Activated T-cell treated with anti-CD3 and anti-CD28 coated beads, Interleukin-2, amount 50 U/mL, for 1 hour (primary cell): Measurements from ENCODE around the gene HSPB9.
A peak's percentile ranks its signal among the peaks of the same experiment; 100 is the strongest.

Experiments
- DNase-seq: peaks from one replicate; pipeline ENCODE4 v3.0.0-alpha.2; 2020

HSPB9 gene, protein sequence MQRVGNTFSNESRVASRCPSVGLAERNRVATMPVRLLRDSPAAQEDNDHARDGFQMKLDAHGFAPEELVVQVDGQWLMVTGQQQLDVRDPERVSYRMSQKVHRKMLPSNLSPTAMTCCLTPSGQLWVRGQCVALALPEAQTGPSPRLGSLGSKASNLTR

DNA sequence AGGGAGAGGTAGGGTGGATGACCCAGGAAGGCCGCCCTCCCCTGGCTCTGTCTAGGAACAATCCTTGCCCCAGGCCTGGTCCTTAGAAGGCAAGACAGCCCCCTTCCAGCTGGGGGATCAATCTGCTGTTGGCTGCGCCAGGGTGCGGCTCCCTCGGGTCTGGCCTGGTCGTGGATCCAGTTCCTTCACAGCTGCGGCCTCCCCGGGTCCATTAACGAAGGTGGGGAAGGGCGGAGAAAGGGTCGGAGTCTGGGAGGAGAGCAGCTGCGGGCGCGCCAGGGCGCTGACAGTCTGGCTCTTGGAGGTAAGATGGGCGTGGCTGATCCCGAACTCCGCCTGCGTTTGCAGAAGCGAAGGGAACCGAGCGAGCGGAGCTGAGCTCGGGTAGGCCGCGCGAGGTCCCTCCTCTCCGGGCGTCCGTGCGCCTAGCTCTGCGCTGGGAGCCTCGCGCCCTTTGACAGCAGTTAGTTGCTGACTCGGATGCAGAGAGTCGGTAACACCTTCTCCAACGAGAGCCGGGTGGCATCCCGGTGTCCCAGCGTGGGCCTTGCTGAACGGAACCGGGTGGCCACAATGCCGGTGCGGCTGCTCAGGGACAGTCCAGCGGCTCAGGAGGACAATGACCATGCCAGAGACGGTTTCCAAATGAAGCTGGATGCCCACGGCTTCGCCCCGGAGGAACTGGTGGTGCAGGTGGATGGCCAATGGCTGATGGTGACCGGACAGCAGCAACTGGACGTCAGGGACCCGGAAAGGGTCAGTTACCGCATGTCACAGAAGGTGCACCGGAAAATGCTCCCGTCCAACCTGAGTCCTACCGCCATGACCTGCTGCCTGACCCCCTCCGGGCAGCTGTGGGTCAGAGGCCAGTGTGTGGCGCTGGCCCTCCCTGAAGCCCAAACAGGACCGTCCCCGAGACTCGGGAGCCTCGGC is at the start of gene HSPB9:
Gene HSPB9, plus strand, starts transcription at position 434 of the 933 bp plus-strand sequence. Its CDS starts 47 bp downstream, at position 481.
- DNase-seq, result no peak

GRCh38 chr17:42075789-42076188 is 46.8 kb upstream of the HSPB9 start:
- no peak for DNase-seq

GRCh38 chr17:42076797-42077559 is 45.6 kb upstream of the HSPB9 start:
- no peak for DNase-seq

DNA sequence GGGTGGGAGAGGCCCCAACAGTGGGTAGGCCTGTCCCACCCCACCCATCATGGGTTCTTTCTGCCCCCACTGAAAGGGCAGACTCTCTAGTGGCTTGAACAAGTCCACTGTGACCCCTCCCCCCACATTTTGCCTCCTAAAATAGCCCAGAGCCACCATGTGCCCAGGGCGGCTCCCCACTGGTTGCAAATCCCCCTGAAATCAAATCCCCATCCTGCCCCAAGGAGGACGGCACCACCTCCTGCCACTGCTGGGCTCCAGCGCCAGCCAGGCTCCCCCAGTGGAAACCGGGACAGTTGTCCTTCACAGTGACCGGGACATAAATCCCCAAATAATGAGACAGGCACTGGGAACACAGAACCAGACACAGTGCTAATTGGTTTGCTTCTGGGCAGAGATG is 44.8 kb upstream of the HSPB9 start:
- DNase-seq, result no peak

DNA sequence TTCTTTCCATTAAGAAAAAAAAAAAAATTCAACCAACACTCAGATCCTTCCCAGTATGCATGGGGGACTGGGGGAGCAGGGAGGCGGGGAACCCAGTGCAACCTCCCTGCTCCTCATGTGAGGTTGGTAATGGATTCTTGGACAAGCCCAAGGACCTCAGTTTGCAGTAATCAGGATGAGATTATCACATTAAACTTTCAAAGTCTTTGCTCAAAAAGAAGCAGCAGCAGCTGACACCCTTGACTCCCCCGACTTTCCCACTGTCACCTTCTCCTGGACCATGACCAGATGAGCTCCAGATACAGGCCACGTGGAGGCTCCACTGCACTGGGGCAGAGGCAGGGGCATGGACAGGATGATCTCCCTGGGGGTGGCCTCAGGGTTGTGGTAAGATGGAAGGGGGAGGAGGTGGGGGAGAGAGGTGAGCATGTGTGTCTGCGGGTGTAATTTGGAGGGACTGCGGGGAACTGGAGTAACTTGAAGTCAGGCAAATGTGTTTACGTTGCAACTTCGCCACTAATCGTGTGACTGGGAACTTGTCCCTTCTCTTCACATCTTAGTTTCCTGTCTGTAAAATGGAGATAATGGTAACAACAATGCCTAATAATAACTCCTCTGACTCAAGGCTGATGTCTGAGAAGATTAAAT is 44.1 kb upstream of the HSPB9 start:
- no peak for DNase-seq

GRCh38 chr17:42079541-42079940 is 43.1 kb upstream of the HSPB9 start:
- no peak for DNase-seq

- DNase-seq, result no peak
These were observed 41.0 kb upstream of the HSPB9 start for GRCh38 chr17:42081516-42082129.

DNA sequence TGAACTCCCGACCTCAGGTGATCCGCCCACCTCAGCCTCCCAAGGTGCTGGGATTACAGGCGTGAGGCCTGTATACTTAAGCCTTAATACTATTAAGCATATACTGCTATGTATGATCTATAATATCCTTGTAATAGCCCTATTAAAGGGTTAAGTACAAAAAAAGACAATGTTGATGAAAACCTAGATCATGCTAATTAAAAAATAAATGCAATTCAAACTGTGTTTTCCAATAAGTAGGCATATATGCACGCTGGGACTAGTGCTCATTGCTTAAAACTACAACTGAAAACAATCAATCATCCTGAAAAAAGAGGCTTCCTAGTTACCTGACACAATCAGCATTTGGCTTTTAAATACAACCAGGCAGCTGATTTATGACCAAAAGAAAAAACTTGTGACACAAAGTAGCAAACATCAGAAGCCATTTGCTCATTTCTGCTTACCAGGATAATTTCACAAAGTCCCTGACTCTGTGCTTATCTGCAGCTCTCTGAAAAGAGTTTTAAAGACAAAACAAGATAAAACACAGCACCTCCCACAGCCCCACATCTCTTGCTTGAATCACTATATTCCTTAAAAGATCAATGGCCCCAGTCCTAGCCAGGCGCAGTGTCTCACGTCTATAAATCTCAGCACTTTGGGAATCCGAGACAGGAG is 35.4 kb upstream of the HSPB9 start:
- DNase-seq, result no peak

DNA sequence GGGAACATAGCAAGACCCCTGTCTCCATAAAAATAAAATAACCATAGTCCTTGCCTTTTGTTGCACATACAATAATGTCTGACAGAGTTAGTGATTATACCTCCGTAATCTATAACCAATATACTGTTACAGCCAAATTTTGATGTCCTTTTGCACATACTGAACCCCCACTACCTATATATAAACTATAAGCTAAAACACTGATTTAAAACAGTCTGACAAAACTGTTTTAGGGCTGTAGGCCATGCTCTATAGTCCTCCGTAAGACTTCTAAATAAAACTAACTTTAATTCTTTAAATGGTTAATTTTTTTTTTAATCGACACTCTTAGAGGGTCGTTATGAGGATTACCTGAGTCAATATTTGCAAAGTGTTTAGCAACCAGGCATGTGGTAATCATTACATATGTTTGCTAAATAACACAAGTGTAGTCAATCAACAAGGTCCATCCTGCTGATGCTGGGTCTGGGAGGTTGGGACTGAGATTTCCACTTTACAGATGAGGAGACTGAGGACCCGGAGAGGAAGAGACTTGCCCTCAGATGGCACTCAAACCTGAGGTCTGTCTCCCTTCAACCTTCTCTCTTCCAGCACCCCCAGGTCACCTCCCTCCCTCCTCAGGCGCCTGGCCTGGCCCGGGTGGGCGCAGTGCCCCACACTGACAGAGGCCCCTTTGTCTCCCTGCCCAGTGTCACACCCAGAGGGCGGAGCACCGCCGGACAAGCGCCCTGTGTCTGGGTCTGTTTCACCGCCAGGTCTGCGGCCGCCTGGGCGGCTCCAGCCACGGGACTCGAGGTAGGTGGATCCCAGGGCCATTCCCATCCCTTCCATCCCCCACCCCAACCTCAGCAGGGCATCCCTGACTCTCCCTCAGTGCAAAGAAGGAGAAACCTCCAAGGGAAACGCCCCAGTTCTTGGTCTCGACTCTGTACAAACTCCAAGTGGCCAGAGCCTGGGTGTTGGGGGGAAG is 34.6 kb upstream of the HSPB9 start:
- DNase-seq, result no peak

DNA sequence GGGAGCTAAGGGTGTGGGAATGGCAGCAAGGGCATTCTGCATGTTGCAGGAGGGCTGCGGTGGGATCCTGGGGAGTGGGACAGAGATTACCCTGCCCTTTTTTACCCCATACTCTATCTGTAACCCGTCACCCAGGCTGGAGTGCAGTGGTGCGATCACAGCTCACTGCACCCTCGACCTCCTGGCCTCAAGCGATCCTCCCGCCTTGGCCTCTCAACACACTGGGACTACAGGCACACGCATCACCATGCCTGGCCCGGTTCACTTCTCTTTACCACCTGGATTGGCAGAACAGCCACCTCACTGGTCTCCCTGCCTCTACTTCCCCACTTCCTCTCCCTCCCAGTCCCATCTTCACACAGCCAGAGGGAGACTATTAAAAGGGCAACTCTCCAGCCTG is 33.9 kb upstream of the HSPB9 start:
- DNase-seq, result no peak

DNA sequence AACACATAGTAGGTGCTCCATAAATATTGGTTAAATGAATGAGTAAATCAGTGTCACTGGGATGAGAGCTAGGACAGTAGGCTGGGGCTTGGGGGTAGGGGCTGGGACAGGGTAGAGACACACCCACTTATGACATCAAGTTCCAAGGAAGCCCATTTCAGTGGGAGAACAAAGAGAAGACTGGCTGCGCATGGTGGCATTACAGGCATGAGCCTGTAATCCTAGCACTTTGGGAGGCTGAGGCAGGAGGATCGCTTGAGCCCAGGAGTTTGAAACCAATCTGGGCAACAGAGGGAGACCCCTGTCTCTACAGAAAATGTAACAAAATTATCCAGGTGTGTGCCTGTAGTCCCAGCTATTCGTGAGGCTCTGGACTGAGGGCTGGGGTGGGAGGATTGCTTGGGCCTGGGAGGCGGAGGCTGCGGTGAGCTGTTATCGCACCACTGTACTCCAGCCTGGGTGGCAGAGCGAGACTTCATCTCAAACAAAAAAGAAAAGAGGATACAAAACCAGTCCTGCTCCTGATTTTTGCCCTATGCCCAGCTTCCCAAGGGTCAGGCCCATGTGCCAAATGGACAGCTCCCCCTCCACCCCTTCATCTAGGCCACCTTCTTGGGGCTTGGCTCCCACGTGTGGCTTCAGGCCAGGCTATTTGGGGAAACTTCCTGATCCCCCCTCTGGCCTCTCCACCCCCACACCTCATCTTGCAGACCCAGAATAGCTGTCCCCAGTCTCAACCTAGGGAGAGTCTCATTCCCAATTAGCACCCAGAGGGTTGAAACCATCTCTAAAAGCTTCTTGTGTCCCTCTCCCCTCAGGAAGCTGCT is 31.4 kb upstream of the HSPB9 start:
- DNase-seq, result no peak

GRCh38 chr17:42092939-42093338 is 29.7 kb upstream of the HSPB9 start:
- DNase-seq, result no peak

GRCh38 chr17:42094375-42095069 is 28.1 kb upstream of the HSPB9 start:
- no peak for DNase-seq

- DNase-seq, result no peak
These were observed 26.1 kb upstream of the HSPB9 start for GRCh38 chr17:42096360-42097111.

GRCh38 chr17:42097691-42098631 is 24.6 kb upstream of the HSPB9 start, which contains the start of gene ZNF385C:
Gene ZNF385C (minus strand): TSS chr17:42098473. CDS start chr17:42063056, 35,417 bp downstream.
- DNase-seq, result peak; percentile 57

- no peak for DNase-seq
These were observed 23.7 kb upstream of the HSPB9 start for GRCh38 chr17:42098730-42099399.
